ENCODE measurements around the gene IBTK. TPM values are rescaled to one million over a fixed set of nuclear protein-coding genes. Genes with fewer than 3 reads are reported as not detected.

The IBTK gene
- total and polyA plus RNA-seq, 2 of the 8 experiments (the other 6 are each of a cell fraction or from before 2014, with no cell fraction given): 4.6 to 24.2 TPM

GRCh38 chr6:82129797-82130196 is 117.7 kb downstream of the IBTK start:
- Histone ChIP-seq H4K8ac (ENCODE audit: extremely low read depth, insufficient read depth, low read length) (no peak overlapping the region), H3K79me1 (ENCODE audit: low read depth, low read length) (no peaks in the 10 kb centered on the region), H2AFZ (ENCODE audit: low read length) (no peak overlapping the region), H3K23ac (ENCODE audit: insufficient read length) (no peak overlapping the region), H2BK20ac (ENCODE audit: low read length) (no peak overlapping the region), H3K14ac (ENCODE audit: insufficient read length) (no peak overlapping the region), H4K5ac (ENCODE audit: insufficient read length, low read depth, low read length) (no peak overlapping the region), H3K4me2 (ENCODE audit: insufficient read depth in 1 of 2, low read depth in 2 of 2, low read length in 2 of 2) (no peak overlapping the region), H2AK5ac (ENCODE audit: low read depth, low read length) (no peak overlapping the region), H3K4ac (replicated peaks; ENCODE audit: insufficient read length, low read depth, low read length) (no peak overlapping the region), H4K91ac (replicated peaks; ENCODE audit: insufficient read length, low read length) (no peak overlapping the region), H2BK15ac (ENCODE audit: low read length) (no peak overlapping the region), H3K18ac (ENCODE audit: extremely low read depth, low read length) (no peak overlapping the region), H3K9ac (replicated peaks in 1 of 4; ENCODE audit: extremely low read depth in 1 of 4, low read depth in 3 of 4, low read length in 3 of 4) (no peak overlapping the region), H3K4me1 (replicated peaks in 1 of 4; ENCODE audit: control insufficient read depth in 3 of 4, insufficient read depth in 4 of 4, low read length in 3 of 4) (no peaks in the 10 kb centered on the region), H3K36me3 (ENCODE audit: control insufficient read depth in 2 of 4, insufficient read depth in 4 of 4, low read length in 3 of 4) (no peaks in the 10 kb centered on the region), H2BK5ac (ENCODE audit: low read depth, low read length) (no peak overlapping the region), H3K9me3 (ENCODE audit: insufficient read depth in 2 of 2, low read depth in 1 of 2, low read length in 1 of 2) (no peaks in the 10 kb centered on the region), H3K23me2 (ENCODE audit: low read depth, low read length) (no peaks in the 10 kb centered on the region), H2BK120ac (replicated peaks; ENCODE audit: low read depth, low read length) (no peak overlapping the region), H3K27ac (ENCODE audit: low read depth, low read length) (no peak overlapping the region), H3K4me3 (ENCODE audit: extremely low read depth in 1 of 4, insufficient read depth in 2 of 4, low read depth in 3 of 4, low read length in 4 of 4) (no peak overlapping the region), H3K56ac (replicated peaks; ENCODE audit: insufficient read length, low read depth, low read length) (no peak overlapping the region), H3K27me3 (replicated peaks in 1 of 4; ENCODE audit: control insufficient read depth in 3 of 4, extremely low read depth in 1 of 4, insufficient read depth in 3 of 4, low read length in 3 of 4) (no peaks in the 10 kb centered on the region), H4K20me1 (replicated peaks in 1 of 2; ENCODE audit: control insufficient read depth in 1 of 2, insufficient read depth in 2 of 2, low read length in 2 of 2) (no peaks in the 10 kb centered on the region), H3K79me2 (ENCODE audit: control insufficient read depth in 1 of 2, insufficient read depth in 2 of 2, low read length in 2 of 2) (no peaks in the 10 kb centered on the region), H2BK12ac (ENCODE audit: low read depth, low read length) (no peak overlapping the region)
- DNase-seq (ENCODE audit: low read depth in 1 of 2, low spot score in 2 of 2) (no peak), FAIRE-seq (no peak)
- POLR2A ChIA-PET (ENCODE audit: partially characterized antibody): no interaction called here
- CTCF ChIA-PET (ENCODE audit: partially characterized antibody): no interaction called here
- WGBS, 2 experiments (ENCODE audit: extremely low coverage in 1 of 2, insufficient coverage in 1 of 2, insufficient read length in 1 of 2, insufficient replicate concordance in 2 of 2, low coverage in 1 of 2, low lambda C conversion rate in 2 of 2, missing lambda C conversion rate in 1 of 2): 86% methylated on average over 3 of the region's 3 CpGs; no CpG with 5 or more reads in 1 of the 2 experiments
- TF ChIP-seq ATF3 (IDR thresholded peaks at IDR 0.05; ENCODE audit: insufficient read depth, low read depth, low read length): no peak
- no peak for TF ChIP-seq SP4 (IDR thresholded peaks at IDR 0.05; ENCODE audit: low read length)
- no peak for TF ChIP-seq HDAC2 (IDR thresholded peaks at IDR 0.05; ENCODE audit: borderline replicate concordance in 1 of 2, low read depth in 2 of 2, low read length in 2 of 2)
- TF ChIP-seq E2F6 (IDR thresholded peaks at IDR 0.05): no peak
- no peak for TF ChIP-seq BCL11A (IDR thresholded peaks at IDR 0.05; ENCODE audit: low read depth in 2 of 2, low read length in 2 of 2)
- no peak for TF ChIP-seq KDM5A (IDR thresholded peaks at IDR 0.05; ENCODE audit: low read length)
- TF ChIP-seq SIX5 (IDR thresholded peaks at IDR 0.05; ENCODE audit: low read depth, low read length): no peak
- TF ChIP-seq ASH2L (IDR thresholded peaks at IDR 0.05; ENCODE audit: low read length): no peak

Measured in H1 (cell line).